Astrocyte of the hippocampus (primary cell): ENCODE measurements around the gene SORBS1.

Experiments
- DNase-seq: peaks from one replicate; pipeline ENCODE4 v3.0.0; 2011; ENCODE audit warnings: low read depth, low spot score

SORBS1 gene

DNA sequence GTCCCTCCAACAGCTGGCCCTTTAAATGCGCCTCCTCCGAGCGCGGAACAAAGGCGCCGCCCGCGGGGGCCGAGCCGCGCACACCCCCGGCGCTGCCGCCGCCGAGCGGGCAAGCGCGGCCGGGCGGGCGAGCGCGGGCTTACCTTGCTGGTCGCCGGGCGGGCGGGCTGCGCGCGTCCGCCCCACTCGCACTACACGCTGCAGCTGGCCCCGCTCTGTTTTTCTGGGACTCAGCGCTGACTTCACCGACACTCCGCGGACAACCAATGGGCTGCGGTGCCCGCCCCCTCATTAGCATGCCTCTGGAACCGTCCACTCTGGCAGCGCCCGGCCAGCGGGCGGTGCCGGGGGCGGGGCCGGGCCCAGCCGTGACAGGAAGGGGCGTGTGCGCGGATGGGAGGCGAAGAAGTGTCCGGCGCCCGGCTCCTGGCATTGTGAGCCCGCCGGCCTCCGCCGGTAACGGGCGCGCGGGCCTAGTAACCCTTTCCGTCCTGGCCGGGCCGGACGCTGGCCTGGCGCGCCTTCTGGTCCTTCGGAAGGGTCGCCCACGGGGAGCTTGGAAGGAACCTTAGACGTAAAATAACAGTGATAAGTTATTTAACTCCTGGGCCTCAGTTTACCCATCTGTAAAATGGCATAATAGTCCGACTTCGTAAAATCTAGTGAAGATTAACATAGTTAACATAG is at the start of gene SORBS1:
Gene SORBS1 (minus strand): TSS at position 195 of the 687 bp plus-strand sequence. CDS start 120,236 bp downstream, outside the sequence.
- peak; percentile 99 for DNase-seq

- DNase-seq = no peak
Observed at GRCh38 chr10:95610727-95611126, 49.6 kb upstream of the SORBS1 start.

DNA sequence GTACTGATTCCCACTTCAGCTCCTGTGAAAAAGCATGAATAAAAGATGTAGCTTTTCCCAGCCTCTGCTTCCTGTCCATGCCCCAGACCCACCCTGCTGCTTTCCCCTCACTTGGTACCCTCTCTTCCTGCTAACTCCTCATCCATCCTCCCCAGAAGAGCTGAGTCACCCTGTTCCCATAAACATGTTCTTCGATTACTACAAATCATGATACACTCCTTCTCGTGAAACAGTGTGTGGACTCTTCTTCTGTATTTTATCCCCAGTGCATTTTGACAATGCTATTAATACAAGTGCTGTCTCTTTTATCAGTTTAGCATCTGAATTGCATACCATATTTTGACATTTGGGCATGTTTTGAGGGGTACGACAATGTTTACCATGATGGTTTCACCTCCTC is 45.8 kb upstream of the SORBS1 start:
- no peak for DNase-seq

DNA sequence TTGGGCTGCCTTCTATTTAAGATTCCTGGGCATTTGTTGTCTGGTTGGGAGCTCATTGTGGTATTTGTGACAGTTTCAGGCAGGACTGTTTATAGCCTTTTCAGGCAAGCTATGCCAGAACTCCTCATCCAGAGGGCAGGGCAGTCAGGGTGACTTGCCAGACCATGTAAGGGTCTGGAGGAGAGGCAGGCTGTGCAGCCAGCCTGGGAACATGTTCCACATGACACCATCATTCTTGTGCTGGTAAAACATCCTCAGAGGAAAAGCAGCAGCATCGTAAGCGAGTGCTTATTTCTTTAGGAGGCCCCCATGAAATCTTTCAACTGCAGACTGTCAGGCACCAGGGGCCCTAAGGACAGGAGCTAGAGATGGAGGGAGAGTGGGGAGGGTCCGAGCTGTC is 44.0 kb upstream of the SORBS1 start:
- peak; percentile 39 for DNase-seq

- DNase-seq = peak; percentile 34
Observed at GRCh38 chr10:95604630-95605029, 43.5 kb upstream of the SORBS1 start.

DNA sequence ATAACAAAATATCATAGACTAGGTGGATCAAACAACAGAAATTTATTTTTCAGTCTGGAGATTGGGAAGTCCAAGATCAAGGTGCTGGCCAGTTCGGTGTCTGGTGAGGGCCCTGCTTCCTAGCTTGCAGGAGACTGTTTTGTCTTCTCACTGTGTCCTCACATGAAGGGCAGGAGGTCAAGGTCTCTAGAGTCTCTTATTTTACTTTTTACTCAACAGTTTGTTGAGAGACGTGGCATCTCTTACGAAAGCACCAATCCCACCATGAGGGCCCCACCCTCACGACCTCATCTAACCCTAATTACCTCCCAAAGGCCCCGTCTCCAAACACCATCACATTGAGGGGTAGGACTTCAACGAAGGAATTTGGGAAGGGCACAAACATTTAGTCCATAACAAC is 41.2 kb upstream of the SORBS1 start:
- no peak for DNase-seq

DNA sequence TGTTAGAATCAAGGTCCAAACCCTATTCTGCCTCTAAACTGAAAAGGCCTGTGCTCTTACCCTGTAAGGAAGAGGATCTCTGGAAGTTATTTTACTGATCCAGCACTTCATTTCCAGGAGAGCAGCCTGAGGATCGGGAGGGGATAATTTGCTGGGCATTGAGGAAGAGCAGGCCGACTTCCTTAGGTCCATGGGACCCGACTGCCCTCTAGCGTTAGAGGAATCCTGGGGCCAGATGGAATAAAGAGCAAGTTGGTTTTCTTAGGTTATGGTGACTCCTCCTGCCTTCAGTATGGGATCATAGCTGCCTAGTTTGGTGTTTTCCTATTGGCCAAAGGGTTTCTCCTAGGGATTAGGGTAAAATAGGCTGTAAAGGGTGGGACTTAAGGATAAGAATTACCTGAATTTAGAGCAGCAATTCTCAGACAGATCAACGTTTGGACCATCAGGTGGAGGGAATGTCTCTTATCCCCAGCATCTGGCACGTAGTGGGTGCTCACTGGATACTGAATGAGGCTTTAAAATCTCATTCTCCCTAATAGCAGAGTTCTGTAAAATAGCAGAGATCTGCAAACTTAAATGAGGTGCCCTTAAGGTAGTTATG is 40.0 kb upstream of the SORBS1 start:
- peak; percentile 93 for DNase-seq

DNA sequence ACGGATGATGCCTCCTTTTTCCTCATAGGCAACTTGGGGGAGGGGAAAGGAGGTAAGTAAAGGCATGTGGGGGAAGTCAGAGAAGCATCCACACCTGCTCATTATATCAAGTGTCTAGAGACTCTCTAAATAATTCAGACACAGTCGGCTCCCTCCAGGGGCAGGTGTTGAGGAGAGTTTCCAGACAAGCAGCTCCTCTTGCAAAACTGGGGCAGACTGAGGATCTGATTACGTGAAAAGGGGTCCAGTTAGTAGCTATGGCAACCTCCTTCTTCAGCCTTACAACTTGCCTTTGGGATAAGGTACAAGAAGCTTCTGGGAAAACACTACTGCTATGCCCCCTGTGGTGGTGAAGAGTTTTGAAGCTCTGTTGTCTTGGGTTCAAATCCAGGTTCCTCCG is 39.0 kb upstream of the SORBS1 start:
- no peak for DNase-seq

DNA sequence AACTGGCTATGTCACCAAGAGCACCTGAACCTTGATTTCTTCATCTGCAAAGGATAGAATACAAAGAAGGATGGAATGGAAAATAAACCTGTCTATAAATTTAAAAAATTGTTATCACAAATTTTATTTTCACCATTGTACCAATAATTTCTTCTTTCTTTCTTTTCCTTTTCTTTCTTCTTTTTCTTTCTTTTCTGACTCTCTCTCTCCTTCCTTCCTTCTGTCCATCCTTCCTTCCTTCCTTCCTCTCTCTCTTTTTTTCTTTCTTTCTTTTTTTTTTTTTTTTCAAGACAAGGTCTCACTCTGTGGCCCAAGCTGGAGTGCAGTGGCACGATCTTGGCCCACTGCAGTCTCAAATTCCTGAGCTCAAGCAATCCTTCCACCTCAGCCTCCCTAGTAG is 36.6 kb upstream of the SORBS1 start:
- DNase-seq = no peak

GRCh38 chr10:95588025-95588424 is 26.9 kb upstream of the SORBS1 start:
- DNase-seq = no peak

- no peak for DNase-seq
Observed at GRCh38 chr10:95579835-95580535, 18.8 kb upstream of the SORBS1 start.

DNA sequence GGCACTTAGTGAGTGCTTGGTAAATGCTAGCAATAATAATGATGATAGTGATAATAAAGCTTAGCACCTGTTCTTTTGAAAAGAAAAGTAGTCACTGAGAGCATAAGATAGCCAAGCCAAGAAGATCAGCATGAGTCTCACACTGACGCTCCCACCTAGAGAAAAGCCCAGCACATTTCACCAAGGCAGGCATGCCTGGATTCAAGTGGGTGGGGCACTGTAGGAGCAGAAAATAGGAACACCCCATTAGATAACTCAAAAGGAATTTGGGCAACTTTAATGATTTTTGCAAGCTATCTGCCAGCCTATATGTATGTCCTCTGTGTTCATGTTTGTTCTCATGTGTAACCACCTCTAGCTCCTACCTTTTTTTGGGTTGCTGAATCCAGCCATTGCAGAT is 18.1 kb upstream of the SORBS1 start:
- no peak for DNase-seq

- DNase-seq = no peak
Observed at GRCh38 chr10:95578619-95579018, 17.4 kb upstream of the SORBS1 start.

DNA sequence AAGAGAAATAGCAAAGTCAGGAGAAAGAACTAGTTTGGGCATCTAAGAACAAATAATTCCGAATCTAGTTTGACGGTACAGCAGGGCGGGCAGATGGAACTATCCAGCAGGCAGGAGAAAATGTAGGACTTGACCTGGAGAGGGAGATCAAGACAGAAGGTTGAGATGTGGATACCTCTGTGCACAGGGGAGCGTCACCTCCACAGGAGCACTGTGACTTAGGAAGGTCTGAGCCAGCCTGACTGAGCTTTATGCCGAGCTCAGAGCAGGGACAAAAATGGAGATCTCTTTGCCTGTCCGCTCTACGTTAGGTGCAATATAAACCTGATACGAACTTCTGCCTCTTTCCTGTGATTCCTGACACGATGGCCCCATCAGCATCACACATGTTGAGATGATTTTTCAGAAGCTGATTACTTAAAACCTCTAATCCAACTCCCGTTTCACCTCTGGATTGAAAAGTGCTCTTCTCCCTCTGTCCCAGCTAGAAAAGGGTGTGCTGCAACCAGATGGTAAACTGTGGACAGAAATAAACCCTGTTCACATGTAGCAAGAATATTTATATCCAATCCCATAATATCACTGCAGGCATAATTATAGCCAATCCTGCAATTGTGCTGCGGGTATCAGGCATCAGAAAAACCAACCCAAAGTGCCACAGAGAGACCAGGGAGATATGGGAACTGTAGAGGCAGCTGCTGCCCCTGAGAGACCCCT is 13.6 kb upstream of the SORBS1 start:
- DNase-seq = no peak

- DNase-seq = no peak
Observed at GRCh38 chr10:95573964-95574604, 12.9 kb upstream of the SORBS1 start.

DNA sequence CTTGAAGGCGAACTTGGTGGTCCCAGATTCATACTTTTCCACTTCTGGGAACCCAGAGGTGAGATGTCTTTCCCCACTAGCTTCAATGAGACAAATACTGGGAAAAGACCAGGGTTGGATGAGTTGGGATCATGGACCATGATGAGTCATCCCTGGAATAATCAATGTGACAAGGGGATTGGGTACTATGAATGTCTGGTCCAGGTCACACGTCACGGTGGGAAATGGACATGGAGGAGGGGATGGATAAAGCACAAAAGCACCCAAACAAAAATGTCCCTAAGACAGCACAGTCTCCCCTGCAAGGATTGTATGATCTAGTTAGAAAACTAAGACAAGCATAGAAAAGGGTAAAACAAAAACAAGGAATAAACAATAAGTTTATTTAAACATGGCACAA is 12.4 kb upstream of the SORBS1 start:
- no peak for DNase-seq

DNA sequence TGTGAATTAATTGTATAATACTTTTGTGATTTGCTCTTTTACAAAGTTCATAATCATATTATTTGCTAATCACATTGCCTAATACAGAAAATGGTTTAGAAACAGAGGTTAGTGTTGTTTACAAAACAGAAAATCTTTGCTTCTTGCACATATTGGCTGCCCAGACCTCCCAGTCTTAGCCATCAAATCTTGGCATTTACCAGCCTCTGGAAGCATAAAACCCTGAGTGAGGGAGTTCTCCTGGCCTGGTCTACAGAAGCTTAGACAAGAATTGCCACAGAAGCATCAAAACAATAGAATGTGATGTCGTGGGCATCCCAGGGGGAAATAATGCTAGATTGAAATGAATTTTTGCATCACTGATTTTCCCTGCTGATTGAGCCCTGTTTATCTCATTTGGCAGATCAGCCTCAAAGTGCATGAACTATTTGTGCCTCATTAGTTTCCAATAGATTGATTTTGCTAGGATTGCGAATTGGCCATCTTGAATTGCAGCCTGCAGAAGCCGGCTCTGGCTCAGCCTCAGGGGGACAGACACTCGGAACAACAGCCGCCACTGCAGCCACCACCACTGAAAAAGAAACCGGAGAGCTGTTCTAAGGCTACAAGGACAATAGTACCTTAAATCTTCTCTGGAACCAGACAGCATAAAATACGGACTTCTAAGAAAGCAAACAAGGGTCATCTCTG is 11.1 kb upstream of the SORBS1 start:
- no peak for DNase-seq

- no peak for DNase-seq
Observed at GRCh38 chr10:95571390-95571789, 10.2 kb upstream of the SORBS1 start.

GRCh38 chr10:95569368-95569767 is 8.2 kb upstream of the SORBS1 start:
- DNase-seq = no peak

DNA sequence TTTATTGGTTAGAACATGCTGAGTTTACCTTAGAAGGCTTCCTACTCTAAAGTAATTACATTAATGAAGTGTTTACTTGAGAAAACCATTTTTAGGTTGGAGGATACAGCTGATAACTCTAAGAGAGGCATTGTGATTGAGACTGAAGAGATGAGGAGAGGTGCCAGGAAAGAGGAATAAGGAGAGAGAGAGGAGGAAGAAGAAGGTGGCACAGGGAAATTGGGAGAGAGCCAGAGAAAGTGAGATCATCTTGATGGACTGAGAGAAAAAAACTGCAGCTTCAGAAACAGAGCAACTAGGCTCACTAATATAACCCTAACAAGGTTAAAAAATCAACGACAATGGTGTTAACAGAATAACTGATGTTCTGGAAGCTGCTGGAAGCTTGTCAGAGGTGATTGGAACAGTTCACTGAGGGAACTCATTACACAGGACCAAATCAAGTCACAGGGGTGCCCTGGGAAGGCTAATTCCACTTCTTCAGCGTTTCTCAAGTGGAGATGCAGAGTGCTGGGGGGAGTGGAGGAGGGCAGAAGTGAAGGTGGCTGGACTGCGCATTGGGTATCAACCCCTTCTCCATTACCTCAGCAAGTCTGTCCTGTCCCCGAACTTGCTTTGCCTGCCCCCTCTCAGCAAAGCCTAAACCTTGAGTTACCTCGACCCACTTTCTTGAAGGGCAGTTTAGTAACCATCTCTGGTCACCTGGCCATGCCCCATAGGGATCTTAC is 6.9 kb upstream of the SORBS1 start:
- DNase-seq = peak; percentile 31

GRCh38 chr10:95566136-95566535 is 5.0 kb upstream of the SORBS1 start:
- DNase-seq = no peak
